Measurements from ENCODE around the gene TBX6.
A peak's percentile ranks its signal among the peaks of the same experiment; 100 is the strongest.

The TBX6 gene

GRCh38 chr16:30078744-30079143, 13.0 kb downstream of the TBX6 start:
- Mint-ChIP-seq H3K9me3 (no peaks in the 10 kb centered on the region), H3K36me3 (ENCODE audit: low read depth) (peaks cover 54% of the 10 kb centered on the region), H3K27ac (no peak overlapping the region), H3K27me3 (ENCODE audit: low read depth, poor library complexity) (no peaks in the 10 kb centered on the region), H3K4me3 (no peak overlapping the region), H3K4me1 (peaks cover 30% of the 10 kb centered on the region)
- TF ChIP-seq CTCF (IDR thresholded peaks at IDR 0.05): no peak
- DNase-seq: no peak

- TF ChIP-seq CTCF (IDR thresholded peaks at IDR 0.05): no peak
- peaks cover 54% of the 10 kb centered on the region for H3K36me3 Mint-ChIP-seq (ENCODE audit: low read depth)
- DNase-seq: no peak
These were observed 14.1 kb downstream of the TBX6 start for GRCh38 chr16:30077656-30078055.

GRCh38 chr16:30076276-30076791, 15.4 kb downstream of the TBX6 start:
- Mint-ChIP-seq H3K27ac (peak overlapping the region; percentile 92), H3K4me1 (peaks cover 25% of the 10 kb centered on the region), H3K27me3 (ENCODE audit: low read depth, poor library complexity) (no peaks in the 10 kb centered on the region), H3K9me3 (no peaks in the 10 kb centered on the region), H3K4me3 (peak overlapping the region; percentile 93), H3K36me3 (ENCODE audit: low read depth) (peaks cover 57% of the 10 kb centered on the region)
- DNase-seq: no peak
- no peak for TF ChIP-seq CTCF (IDR thresholded peaks at IDR 0.05)

More at GRCh38 chr16:30077656-30078055, 14.1 kb downstream of the TBX6 start:
- no peaks in the 10 kb centered on the region for H3K27me3 Mint-ChIP-seq (ENCODE audit: low read depth, poor library complexity)
- peak overlapping the region; percentile 50 for H3K27ac Mint-ChIP-seq
- peak overlapping the region; percentile 93 for H3K4me3 Mint-ChIP-seq
- H3K9me3 Mint-ChIP-seq: no peaks in the 10 kb centered on the region
- peaks cover 30% of the 10 kb centered on the region for H3K4me1 Mint-ChIP-seq

GRCh38 chr16:30075503-30076275, 16.0 kb downstream of the TBX6 start, which contains the start of gene PPP4C:
PPP4C (plus strand) TSS chr16:30075994; CDS start chr16:30076378, 384 bp downstream.
- DNase-seq: peak; percentile 94
- no peak for TF ChIP-seq CTCF (IDR thresholded peaks at IDR 0.05)
- Mint-ChIP-seq H3K4me1 (peaks cover 25% of the 10 kb centered on the region), H3K4me3 (peak within 1 kb of the TSS; percentile 93), H3K27ac (peak within 1 kb of the TSS; percentile 96), H3K27me3 (ENCODE audit: low read depth, poor library complexity) (no peaks in the 10 kb centered on the region), H3K9me3 (no peaks in the 10 kb centered on the region), H3K36me3 (ENCODE audit: low read depth) (peaks cover 57% of the 10 kb centered on the region)

- Mint-ChIP-seq H3K4me1 (peaks cover 39% of the 10 kb centered on the region), H3K27ac (peak overlapping the region; percentile 93), H3K4me3 (peak overlapping the region; percentile 10), H3K9me3 (no peaks in the 10 kb centered on the region), H3K36me3 (ENCODE audit: low read depth) (peaks cover 66% of the 10 kb centered on the region), H3K27me3 (ENCODE audit: low read depth, poor library complexity) (no peaks in the 10 kb centered on the region)
- DNase-seq: no peak
- no peak for TF ChIP-seq CTCF (IDR thresholded peaks at IDR 0.05)
These were observed 21.2 kb downstream of the TBX6 start for GRCh38 chr16:30070490-30070889.

Measured in nephron progenitor cell (in vitro differentiated cells).